Aorta (tissue), 5 donors: ENCODE measurements around the gene FER. TPM values are rescaled to one million over a fixed set of nuclear protein-coding genes. Genes with fewer than 3 reads are reported as not detected.

Source experiments
- ATAC-seq: fragments of 200-7000 bp; cut with Tn5 transposase; one replicate; pipeline ENCODE4 v1.9.1; 2022; ENCODE audit warnings: moderate library complexity; ENCODE audit not compliant: low FRiP score
- DNase-seq, 2 donors: peaks; one replicate each; pipeline ENCODE4 v3.0.0-alpha.2; 2020
- H3K27ac ChIP-seq, 2 donors: one replicate each; pipeline ENCODE4 v1.5.1; 2013; ENCODE audit warnings: low read length in 2 of 2, mild to moderate bottlenecking in 2 of 2, moderate library complexity in 2 of 2, control low read depth in 1 of 2, inconsistent platforms in 1 of 2, low read depth in 1 of 2
- H3K27me3 ChIP-seq, 2 donors: one replicate each; pipeline ENCODE4 v1.6.1; 2013; ENCODE audit warnings: control low read depth in 1 of 2, low read length in 1 of 2, mild to moderate bottlenecking in 1 of 2, moderate library complexity in 1 of 2; ENCODE audit not compliant: insufficient read depth in 2 of 2, control insufficient read depth in 1 of 2
- H3K36me3 ChIP-seq, 2 donors: one replicate each; pipeline ENCODE4 v1.6.1; 2013; ENCODE audit warnings: control low read depth in 1 of 2, low read length in 1 of 2, mild to moderate bottlenecking in 1 of 2; ENCODE audit not compliant: insufficient read depth in 2 of 2, control insufficient read depth in 1 of 2
- H3K4me1 ChIP-seq, 2 donors: one replicate each; pipeline ENCODE4 v1.6.1; 2013; ENCODE audit warnings: low read length in 2 of 2, control low read depth in 1 of 2, mild to moderate bottlenecking in 1 of 2, moderate library complexity in 1 of 2; ENCODE audit not compliant: insufficient read depth in 2 of 2, control insufficient read depth in 1 of 2
- H3K4me3 ChIP-seq, 2 donors: one replicate each; pipeline ENCODE4 v1.5.1; 2013; ENCODE audit warnings: low read length in 2 of 2, control low read depth in 1 of 2, mild to moderate bottlenecking in 1 of 2
- H3K9me3 ChIP-seq: one replicate; pipeline ENCODE4 v1.6.1; 2013; ENCODE audit warnings: mild to moderate bottlenecking, low read length; ENCODE audit not compliant: control insufficient read depth
- WGBS, 2 donors: extraction: QIAGEN DNeasy Blood & Tissue Kit; methylation state at CpG; one replicate each; pipeline ENCODE4 v1.1.7; 2013; 5-methylcytosine and 5-hydroxymethylcytosine counted together
- intact Hi-C, 2 donors: fragments of 100-400 bp; cut with DNase I; formaldehyde crosslinking; loops; one replicate each; pipeline versions ENCODE4 v1.14.2 to v1.15.0; 2022
- polyA plus RNA-seq, 2 donors: library from polyadenylated mRNA; stranded (reverse); fragments of 200-250 nt; gene quantifications; one replicate each; pipeline ENCODE4 v1.2.3, GENCODE V29; 2013
- total RNA-seq, 2 donors: library from RNA; stranded (reverse); fragmentation: NEBNext Ultra II Directional; extraction: Animal tissue kit (Norgen Biotek cat#: 25700); gene quantifications; one replicate each; pipeline ENCODE4 v1.2.1, GENCODE V29; 2021
- donor health status: healthy with polysubstance abuse.
- donor health status: Bipolar disorder and iron deficiency.
- donor health status: DM: no; HTN: no; CAD: no.
- donor health status: DM: no; HTN: no; CAD: no.
- donor health status: DM: yes; HTN: yes; CAD: no.

The FER gene
- total and polyA plus RNA-seq, 4 donors: 5.1 to 54.6 (median 27.8) TPM

GRCh38 chr5:109027983-109028607 is 280.4 kb downstream of the FER start:
- WGBS, 2 donors: 77 to 89% methylated on average over 1 of the region's 1 CpG
- H3K4me3 ChIP-seq: no peak overlapping the region
- no peaks in the 10 kb centered on the region for H3K4me1 ChIP-seq
- DNase-seq (no peak), ATAC-seq (no peak)
- no peak overlapping the region for H3K27ac ChIP-seq
- intact Hi-C loops: no loop called here
- H3K9me3 ChIP-seq: peaks cover 4% of the 10 kb centered on the region
- peaks cover 0 to 4% of the 10 kb centered on the region in 2 donors for H3K36me3 ChIP-seq
- H3K27me3 ChIP-seq: no peaks in the 10 kb centered on the region

- peaks cover 4% of the 10 kb centered on the region for H3K9me3 ChIP-seq
- DNase-seq: no peak
- ATAC-seq: no peak
- WGBS, 2 donors: 92 to 95% methylated on average over 2 of the region's 2 CpGs
- H3K4me3 ChIP-seq: no peak overlapping the region
- peaks cover 0 to 4% of the 10 kb centered on the region in 2 donors for H3K36me3 ChIP-seq
- H3K27me3 ChIP-seq: no peaks in the 10 kb centered on the region
- intact Hi-C loops: no loop called here
- no peaks in the 10 kb centered on the region for H3K4me1 ChIP-seq
- H3K27ac ChIP-seq: no peak overlapping the region
Measured at GRCh38 chr5:109028608-109029299, 281.1 kb downstream of the FER start.

GRCh38 chr5:109029847-109030246 is 282.1 kb downstream of the FER start:
- Histone ChIP-seq H3K9me3 (no peaks in the 10 kb centered on the region), H3K4me1 (no peaks in the 10 kb centered on the region), H3K4me3 (no peak overlapping the region), H3K27ac (no peak overlapping the region), H3K36me3 (no peaks in the 10 kb centered on the region), H3K27me3 (no peaks in the 10 kb centered on the region)
- intact Hi-C loops: no loop called here
- ATAC-seq (no peak), DNase-seq (no peak)
- 100% methylated on average over 1 of the region's 1 CpG for WGBS, 2 donors

- Histone ChIP-seq H3K9me3 (no peaks in the 10 kb centered on the region), H3K27ac (no peak overlapping the region), H3K4me3 (no peak overlapping the region), H3K36me3 (no peaks in the 10 kb centered on the region), H3K4me1 (no peaks in the 10 kb centered on the region), H3K27me3 (no peaks in the 10 kb centered on the region)
- DNase-seq: no peak
- intact Hi-C loops: no loop called here
- ATAC-seq: no peak
- 81 to 85% methylated on average over 2 of the region's 2 CpGs for WGBS, 2 donors
Measured at GRCh38 chr5:109030360-109031143, 282.9 kb downstream of the FER start.

- DNase-seq (no peak), ATAC-seq (no peak)
- Histone ChIP-seq H3K9me3 (no peaks in the 10 kb centered on the region), H3K4me1 (no peaks in the 10 kb centered on the region), H3K27ac (no peak overlapping the region), H3K27me3 (no peaks in the 10 kb centered on the region), H3K4me3 (no peak overlapping the region), H3K36me3 (no peaks in the 10 kb centered on the region)
- WGBS, 2 donors: 88 to 95% methylated on average over 1 of the region's 1 CpG
- intact Hi-C loops: no loop called here
Measured at GRCh38 chr5:109034306-109034705, 286.6 kb downstream of the FER start.

GRCh38 chr5:109035436-109035835 is 287.7 kb downstream of the FER start:
- Histone ChIP-seq H3K4me3 (no peak overlapping the region), H3K36me3 (no peaks in the 10 kb centered on the region), H3K9me3 (no peaks in the 10 kb centered on the region), H3K4me1 (no peaks in the 10 kb centered on the region), H3K27me3 (no peaks in the 10 kb centered on the region), H3K27ac (no peak overlapping the region)
- DNase-seq (no peak), ATAC-seq (no peak)
- intact Hi-C loops: no loop called here
- 82 to 86% methylated on average over 4 of the region's 4 CpGs for WGBS, 2 donors

- 54 to 65% methylated on average over 2 of the region's 2 CpGs for WGBS, 2 donors
- ATAC-seq (no peak), DNase-seq (no peak)
- intact Hi-C loops: no loop called here
- no peaks in the 10 kb centered on the region for H3K36me3 ChIP-seq
- H3K4me1 ChIP-seq: no peaks in the 10 kb centered on the region
- no peak overlapping the region for H3K4me3 ChIP-seq
- H3K27ac ChIP-seq: no peak overlapping the region
- no peaks in the 10 kb centered on the region for H3K9me3 ChIP-seq
- H3K27me3 ChIP-seq: no peaks in the 10 kb centered on the region
Measured at GRCh38 chr5:109038209-109038840, 290.6 kb downstream of the FER start.

- Histone ChIP-seq H3K4me1 (peaks cover 1 to 4% of the 10 kb centered on the region in 2 donors), H3K36me3 (no peaks in the 10 kb centered on the region), H3K27ac (no peak overlapping the region), H3K9me3 (no peaks in the 10 kb centered on the region), H3K4me3 (no peak overlapping the region), H3K27me3 (no peaks in the 10 kb centered on the region)
- ATAC-seq (no peak), DNase-seq (no peak)
- 92 to 94% methylated on average over 3 of the region's 3 CpGs for WGBS, 2 donors
- intact Hi-C loops: no loop called here
Measured at GRCh38 chr5:109041317-109041716, 293.6 kb downstream of the FER start.
